ENCODE measurements around the gene LIMCH1.

Gene LIMCH1

GRCh38 chr4:41579526-41579925 lies 41.6 kb downstream of the LIMCH1 start:
- no peak for TF ChIP-seq CTCF (IDR thresholded peaks at IDR 0.05; ENCODE audit: insufficient read depth, low read length, poor library complexity, severe bottlenecking)
- no peak for DNase-seq (ENCODE audit: extremely low read depth, insufficient read length)
- Histone ChIP-seq H3K27me3 (replicated peaks; ENCODE audit: control insufficient read depth, insufficient read depth, low read length) (no peaks in the 10 kb centered on the region), H3K36me3 (ENCODE audit: control insufficient read depth, insufficient read depth, low read length) (no peaks in the 10 kb centered on the region), H3K4me3 (replicated peaks; ENCODE audit: low read depth, low read length) (no peak overlapping the region)

- DNase-seq (ENCODE audit: extremely low read depth, insufficient read length) = no peak
- no peak for TF ChIP-seq CTCF (IDR thresholded peaks at IDR 0.05; ENCODE audit: insufficient read depth, low read length, poor library complexity, severe bottlenecking)
- Histone ChIP-seq H3K36me3 (ENCODE audit: control insufficient read depth, insufficient read depth, low read length) (no peaks in the 10 kb centered on the region), H3K27me3 (replicated peaks; ENCODE audit: control insufficient read depth, insufficient read depth, low read length) (no peaks in the 10 kb centered on the region), H3K4me3 (replicated peaks; ENCODE audit: low read depth, low read length) (no peak overlapping the region)
These were observed 42.0 kb downstream of the LIMCH1 start for GRCh38 chr4:41580007-41580406.

GRCh38 chr4:41586675-41587225 lies 48.8 kb downstream of the LIMCH1 start:
- Histone ChIP-seq H3K36me3 (ENCODE audit: control insufficient read depth, insufficient read depth, low read length) (no peaks in the 10 kb centered on the region), H3K4me3 (replicated peaks; ENCODE audit: low read depth, low read length) (no peak overlapping the region), H3K27me3 (replicated peaks; ENCODE audit: control insufficient read depth, insufficient read depth, low read length) (no peaks in the 10 kb centered on the region)
- no peak for DNase-seq (ENCODE audit: extremely low read depth, insufficient read length)
- no peak for TF ChIP-seq CTCF (IDR thresholded peaks at IDR 0.05; ENCODE audit: insufficient read depth, low read length, poor library complexity, severe bottlenecking)

- DNase-seq (ENCODE audit: extremely low read depth, insufficient read length) = no peak
- no peak for TF ChIP-seq CTCF (IDR thresholded peaks at IDR 0.05; ENCODE audit: insufficient read depth, low read length, poor library complexity, severe bottlenecking)
These were observed 49.3 kb downstream of the LIMCH1 start for GRCh38 chr4:41587286-41587685.

GRCh38 chr4:41590591-41590990 lies 52.6 kb downstream of the LIMCH1 start:
- Histone ChIP-seq H3K36me3 (ENCODE audit: control insufficient read depth, insufficient read depth, low read length) (no peaks in the 10 kb centered on the region), H3K4me3 (replicated peaks; ENCODE audit: low read depth, low read length) (no peak overlapping the region), H3K27me3 (replicated peaks; ENCODE audit: control insufficient read depth, insufficient read depth, low read length) (no peaks in the 10 kb centered on the region)
- no peak for TF ChIP-seq CTCF (IDR thresholded peaks at IDR 0.05; ENCODE audit: insufficient read depth, low read length, poor library complexity, severe bottlenecking)
- DNase-seq (ENCODE audit: extremely low read depth, insufficient read length) = no peak

More at GRCh38 chr4:41587286-41587685, 49.3 kb downstream of the LIMCH1 start:
- Histone ChIP-seq H3K4me3 (replicated peaks; ENCODE audit: low read depth, low read length) (no peak overlapping the region), H3K27me3 (replicated peaks; ENCODE audit: control insufficient read depth, insufficient read depth, low read length) (no peaks in the 10 kb centered on the region), H3K36me3 (ENCODE audit: control insufficient read depth, insufficient read depth, low read length) (no peaks in the 10 kb centered on the region)

- no peak for DNase-seq (ENCODE audit: extremely low read depth, insufficient read length)
- TF ChIP-seq CTCF (IDR thresholded peaks at IDR 0.05; ENCODE audit: insufficient read depth, low read length, poor library complexity, severe bottlenecking) = no peak
- Histone ChIP-seq H3K36me3 (ENCODE audit: control insufficient read depth, insufficient read depth, low read length) (no peaks in the 10 kb centered on the region), H3K4me3 (replicated peaks; ENCODE audit: low read depth, low read length) (no peak overlapping the region), H3K27me3 (replicated peaks; ENCODE audit: control insufficient read depth, insufficient read depth, low read length) (no peaks in the 10 kb centered on the region)
These were observed 56.5 kb downstream of the LIMCH1 start for GRCh38 chr4:41594432-41594831.

Data from GM06990 (cell line).